ENCODE data around the gene HHEX. TPM values are rescaled to one million over a fixed set of nuclear protein-coding genes. Genes with fewer than 3 reads are reported as not detected.
"Not testable (repeated sequence)": the region's sequence is repeated elsewhere in the genome, so short reads cannot be mapped to it uniquely, and the experiment has no call there.

Gene HHEX
- total and polyA plus RNA-seq, 4 donors: 16.2 to 42.2 (median 34.2) TPM

GRCh38 chr10:92641492-92641891 lies 48.3 kb upstream of the HHEX start:
- Histone ChIP-seq H3K27me3 (ENCODE audit: control insufficient read depth in 4 of 4, insufficient read depth in 4 of 4, low read length in 3 of 4) (no peaks in the 10 kb centered on the region), H3K4me1 (ENCODE audit: control insufficient read depth in 4 of 4, insufficient read depth in 4 of 4, low read length in 3 of 4) (peaks cover 0 to 3% (median 1%) of the 10 kb centered on the region in 4 donors), H3K9ac (ENCODE audit: low read depth in 1 of 2, low read length in 2 of 2) (no peak overlapping the region), H3K36me3 (ENCODE audit: control insufficient read depth in 4 of 4, insufficient read depth in 3 of 4, low read depth in 1 of 4, low read length in 3 of 4) (no peaks in the 10 kb centered on the region), H3K27ac (ENCODE audit: low read depth in 1 of 2, low read length in 2 of 2) (no peak overlapping the region), H3K4me3 (ENCODE audit: low read depth in 1 of 3, low read length in 3 of 3) (no peak overlapping the region), H3K9me3 (ENCODE audit: control insufficient read depth in 4 of 4, low read length in 3 of 4) (no peaks in the 10 kb centered on the region)
- no peak for TF ChIP-seq YY1 (IDR thresholded peaks at IDR 0.05)
- TF ChIP-seq HNF4G (IDR thresholded peaks at IDR 0.05): no peak
- TF ChIP-seq CTCF (IDR thresholded peaks at IDR 0.05; ENCODE audit: low read depth, low read length, missing input control): no peak
- TF ChIP-seq NR2F2 (IDR thresholded peaks at IDR 0.05): no peak
- no peak for TF ChIP-seq FOXA2 (IDR thresholded peaks at IDR 0.05)
- TF ChIP-seq JUND (IDR thresholded peaks at IDR 0.05): no peak
- no peak for TF ChIP-seq RXRA (IDR thresholded peaks at IDR 0.05)
- no peak for TF ChIP-seq EGR1 (IDR thresholded peaks at IDR 0.05; ENCODE audit: low read depth in 2 of 2)
- TF ChIP-seq TAF1 (conservative IDR thresholded peaks at IDR 0.05): no peak
- TF ChIP-seq RAD21 (IDR thresholded peaks at IDR 0.05): no peak
- no peak for TF ChIP-seq SP1 (IDR thresholded peaks at IDR 0.05)
- no peak for TF ChIP-seq ATF3 (IDR thresholded peaks at IDR 0.05)
- TF ChIP-seq FOXA1 (IDR thresholded peaks at IDR 0.05): no peak
- no peak for TF ChIP-seq ZBTB33 (IDR thresholded peaks at IDR 0.05)
- TF ChIP-seq GABPA (IDR thresholded peaks at IDR 0.05 in 1 of 2, conservative IDR thresholded peaks at IDR 0.05 in 1 of 2): no peak
- TF ChIP-seq MAX (IDR thresholded peaks at IDR 0.05): no peak
- DNase-seq (ENCODE audit: low spot score): no peak
- 62% methylated on average over 1 of the region's 1 CpG for WGBS

GRCh38 chr10:92644921-92645320 lies 44.8 kb upstream of the HHEX start:
- no peak overlapping the region for H3K4me3 ChIP-seq (ENCODE audit: low read depth in 1 of 3, low read length in 3 of 3)
- WGBS: 96% methylated on average over 2 of the region's 2 CpGs
- no peaks in the 10 kb centered on the region for H3K27me3 ChIP-seq (ENCODE audit: control insufficient read depth in 4 of 4, insufficient read depth in 4 of 4, low read length in 3 of 4)
- H3K9ac ChIP-seq (ENCODE audit: low read depth in 1 of 2, low read length in 2 of 2): no peak overlapping the region
- no peak overlapping the region for H3K27ac ChIP-seq (ENCODE audit: low read depth in 1 of 2, low read length in 2 of 2)
- DNase-seq (ENCODE audit: low spot score): no peak
- TF ChIP-seq RXRA (IDR thresholded peaks at IDR 0.05) (no peak), MAX (IDR thresholded peaks at IDR 0.05) (no peak), JUND (IDR thresholded peaks at IDR 0.05) (no peak), HNF4G (IDR thresholded peaks at IDR 0.05) (no peak), GABPA (IDR thresholded peaks at IDR 0.05 in 1 of 2, conservative IDR thresholded peaks at IDR 0.05 in 1 of 2) (no peak), FOXA1 (IDR thresholded peaks at IDR 0.05) (no peak), ATF3 (IDR thresholded peaks at IDR 0.05) (no peak), HNF4A (conservative IDR thresholded peaks at IDR 0.05) (no peak), FOXA2 (IDR thresholded peaks at IDR 0.05) (no peak), RAD21 (IDR thresholded peaks at IDR 0.05) (no peak), YY1 (IDR thresholded peaks at IDR 0.05) (no peak), SP1 (IDR thresholded peaks at IDR 0.05) (no peak), NR2F2 (IDR thresholded peaks at IDR 0.05) (no peak), CTCF (IDR thresholded peaks at IDR 0.05; ENCODE audit: low read depth, low read length, missing input control) (no peak)
- no peaks in the 10 kb centered on the region for H3K9me3 ChIP-seq (ENCODE audit: control insufficient read depth in 4 of 4, low read length in 3 of 4)
- peaks cover 0 to 1% (median 0%) of the 10 kb centered on the region in 4 donors for H3K36me3 ChIP-seq (ENCODE audit: control insufficient read depth in 4 of 4, insufficient read depth in 3 of 4, low read depth in 1 of 4, low read length in 3 of 4)
- H3K4me1 ChIP-seq (ENCODE audit: control insufficient read depth in 4 of 4, insufficient read depth in 4 of 4, low read length in 3 of 4): peaks cover 0 to 2% (median 1%) of the 10 kb centered on the region in 4 donors

GRCh38 chr10:92650864-92651263 lies 38.9 kb upstream of the HHEX start:
- not testable (repeated sequence) for DNase-seq (ENCODE audit: low spot score); H3K4me1 ChIP-seq (ENCODE audit: control insufficient read depth in 4 of 4, insufficient read depth in 4 of 4, low read length in 3 of 4); H3K9ac ChIP-seq (ENCODE audit: low read depth in 1 of 2, low read length in 2 of 2); H3K27me3 ChIP-seq (ENCODE audit: control insufficient read depth in 4 of 4, insufficient read depth in 4 of 4, low read length in 3 of 4); H3K4me3 ChIP-seq (ENCODE audit: low read depth in 1 of 3, low read length in 3 of 3); H3K36me3 ChIP-seq (ENCODE audit: control insufficient read depth in 4 of 4, insufficient read depth in 3 of 4, low read depth in 1 of 4, low read length in 3 of 4); H3K27ac ChIP-seq (ENCODE audit: low read depth in 1 of 2, low read length in 2 of 2); H3K9me3 ChIP-seq (ENCODE audit: control insufficient read depth in 4 of 4, low read length in 3 of 4)
- 97% methylated on average over 3 of the region's 3 CpGs for WGBS
